NCI-H524 (cell line): ENCODE results near the gene ACAP1.
"Not testable (repeated sequence)": the region's sequence is repeated elsewhere in the genome, so short reads cannot be mapped to it uniquely, and the experiment has no call there.

ENCODE experiments used
- DNase-seq, 2 experiments: peaks; one replicate each; lab custom pipeline; 2025; lab: John Stamatoyannopoulos, UW

The ACAP1 gene

GRCh38 chr17:7355573-7355972 is 19.2 kb downstream of the ACAP1 start:
- no peak for DNase-seq

GRCh38 chr17:7356072-7356549 is 19.8 kb downstream of the ACAP1 start:
- DNase-seq, result peak in 1 of 2 experiments; percentile 40

DNA sequence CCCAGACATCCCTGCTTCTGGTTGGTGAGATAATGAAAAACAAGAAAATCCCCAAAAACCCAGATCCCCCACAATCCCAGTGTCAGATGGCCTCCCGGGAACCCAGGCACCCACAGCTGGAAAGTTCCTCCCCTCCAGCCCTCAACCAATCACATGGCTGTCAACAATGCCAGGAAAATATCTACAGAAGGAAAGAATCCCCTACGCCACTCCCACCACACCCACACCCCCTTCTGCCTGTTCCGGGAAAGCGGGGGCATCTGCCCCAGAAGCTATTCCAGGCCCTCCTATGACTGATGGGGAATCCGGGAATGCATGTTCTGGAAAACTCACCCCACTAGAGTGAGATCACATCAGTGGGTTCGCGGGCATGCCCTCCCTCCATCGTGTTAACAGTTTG is 20.4 kb downstream of the ACAP1 start:
- DNase-seq, result no peak

DNA sequence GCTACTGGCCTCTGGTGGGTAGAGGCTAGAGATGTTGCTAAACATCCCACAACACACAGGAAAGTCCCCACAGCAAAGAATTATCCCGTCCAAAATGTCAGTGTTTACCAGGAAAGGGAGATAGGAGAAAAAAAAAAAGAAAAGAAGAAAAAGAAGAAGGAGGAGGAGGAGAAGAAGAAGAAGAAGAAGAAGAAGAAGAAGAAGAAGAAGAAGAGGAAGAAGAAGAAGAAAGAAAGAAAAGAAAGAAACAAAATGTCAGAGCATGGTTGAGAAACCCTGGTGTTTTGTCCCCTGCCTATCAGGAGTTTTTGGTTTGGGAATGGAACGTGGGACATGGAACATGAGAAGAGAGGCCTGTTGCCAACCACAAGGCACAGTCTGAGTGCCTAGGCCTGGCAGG is 21.1 kb downstream of the ACAP1 start:
- no peak for DNase-seq

DNA sequence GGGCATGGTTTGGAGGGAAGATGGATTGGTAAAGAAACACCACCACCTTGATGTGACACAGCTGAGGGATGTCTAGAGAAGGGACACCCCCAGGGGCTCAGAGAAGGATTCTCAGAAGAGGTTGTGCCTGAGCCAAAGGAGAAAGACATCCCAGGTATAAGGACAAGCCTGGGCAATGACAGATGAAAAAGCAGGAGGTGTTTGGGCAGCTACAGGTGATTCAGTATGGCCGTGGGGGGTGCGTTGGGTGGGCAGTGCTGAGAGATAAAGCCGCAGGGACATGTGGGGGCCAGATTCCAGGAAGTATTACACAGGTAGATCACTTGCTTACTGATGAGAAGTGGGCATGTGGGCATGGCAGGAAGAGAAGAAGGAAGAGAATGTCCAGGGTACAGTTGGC is 25.6 kb downstream of the ACAP1 start:
- no peak for DNase-seq

GRCh38 chr17:7363311-7363710 is 27.0 kb downstream of the ACAP1 start:
- no peak for DNase-seq

DNA sequence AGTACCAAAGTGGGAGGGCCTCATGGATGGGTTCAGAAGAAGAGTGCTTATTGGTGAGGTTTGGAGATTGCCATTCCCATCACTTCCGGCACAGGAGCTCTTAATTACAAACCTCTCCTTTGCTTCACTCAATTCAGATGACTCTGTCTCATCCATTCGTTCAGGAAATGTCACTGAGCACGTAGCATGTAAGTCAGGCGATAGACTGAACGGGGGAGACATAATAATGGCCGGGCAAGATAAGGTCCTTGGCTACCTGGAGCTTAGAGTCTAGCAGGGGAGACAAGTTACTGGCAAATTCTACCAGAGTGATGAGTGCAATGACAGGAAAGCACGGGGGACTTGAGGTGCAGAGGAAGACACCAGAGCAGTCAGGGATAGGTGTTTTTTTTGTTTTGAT is 29.6 kb downstream of the ACAP1 start:
- DNase-seq, result not testable (repeated sequence)

- DNase-seq, result no peak
Measured at GRCh38 chr17:7367083-7367482, 30.8 kb downstream of the ACAP1 start.

DNA sequence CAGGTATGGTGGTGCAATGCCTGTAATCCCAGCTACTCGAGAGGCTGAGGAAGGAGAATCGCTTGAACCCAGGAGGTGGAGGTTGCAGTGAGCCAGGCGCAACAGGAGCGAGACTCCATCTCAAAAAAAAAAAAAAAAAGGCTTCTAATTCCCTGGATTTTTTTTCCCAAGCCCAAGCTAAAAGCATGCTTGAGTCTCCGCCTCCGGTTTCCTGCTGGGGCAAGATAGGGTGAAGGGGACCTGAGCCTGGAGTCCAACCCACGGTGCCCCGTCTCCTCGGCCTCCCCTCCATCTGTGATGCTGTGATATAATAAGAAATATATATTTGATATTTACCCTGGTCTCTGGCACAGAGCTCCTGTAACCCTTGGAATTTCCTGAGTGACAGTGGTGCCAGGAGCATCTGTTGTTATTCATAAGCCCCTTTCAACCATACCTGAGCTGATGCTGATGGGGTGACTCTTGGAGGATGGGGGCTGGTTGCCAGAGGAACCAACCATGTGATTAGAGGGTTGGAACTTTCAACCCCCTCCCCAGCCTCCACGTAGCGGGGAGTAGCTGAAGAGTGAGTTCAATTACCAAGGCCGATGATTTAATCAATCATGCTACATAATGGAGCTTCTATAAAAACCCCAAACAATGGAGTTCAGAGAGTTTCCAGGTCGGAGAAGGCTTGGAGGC is 31.7 kb downstream of the ACAP1 start:
- no peak for DNase-seq

- not testable (repeated sequence) for DNase-seq
Measured at GRCh38 chr17:7368599-7368994, 32.3 kb downstream of the ACAP1 start.

GRCh38 chr17:7369825-7370224 is 33.5 kb downstream of the ACAP1 start:
- DNase-seq, result no peak

GRCh38 chr17:7370853-7371252 is 34.5 kb downstream of the ACAP1 start:
- no peak for DNase-seq

- DNase-seq, result no peak
Measured at GRCh38 chr17:7374353-7374752, 38.0 kb downstream of the ACAP1 start.

- no peak for DNase-seq
Measured at GRCh38 chr17:7379134-7379533, 42.8 kb downstream of the ACAP1 start.

DNA sequence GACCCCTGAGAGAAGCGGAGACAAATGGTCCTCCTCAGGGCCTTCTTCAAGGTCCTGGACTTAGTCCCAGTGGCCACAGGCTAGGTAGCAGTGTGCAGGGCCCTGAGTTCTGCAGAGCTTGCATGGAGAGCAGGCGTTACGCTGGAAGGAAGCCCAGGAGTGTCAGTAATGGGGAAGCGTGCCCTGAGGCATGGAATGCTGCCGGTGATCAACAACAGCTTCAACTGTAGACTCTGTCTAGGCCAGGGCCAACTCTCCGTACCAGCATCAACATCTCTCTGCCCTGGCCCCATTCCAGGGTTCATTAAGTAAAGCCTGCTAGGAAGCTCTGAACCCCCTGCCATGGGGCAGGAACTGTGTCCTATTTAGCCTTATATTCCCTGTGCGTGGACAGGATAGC is 44.0 kb downstream of the ACAP1 start:
- no peak for DNase-seq

GRCh38 chr17:7380855-7381683 is 44.7 kb downstream of the ACAP1 start, which contains the start of gene TNK1:
TNK1 (plus strand) TSS chr17:7381089; CDS start chr17:7382927, 1,838 bp downstream.
- no peak for DNase-seq

DNA sequence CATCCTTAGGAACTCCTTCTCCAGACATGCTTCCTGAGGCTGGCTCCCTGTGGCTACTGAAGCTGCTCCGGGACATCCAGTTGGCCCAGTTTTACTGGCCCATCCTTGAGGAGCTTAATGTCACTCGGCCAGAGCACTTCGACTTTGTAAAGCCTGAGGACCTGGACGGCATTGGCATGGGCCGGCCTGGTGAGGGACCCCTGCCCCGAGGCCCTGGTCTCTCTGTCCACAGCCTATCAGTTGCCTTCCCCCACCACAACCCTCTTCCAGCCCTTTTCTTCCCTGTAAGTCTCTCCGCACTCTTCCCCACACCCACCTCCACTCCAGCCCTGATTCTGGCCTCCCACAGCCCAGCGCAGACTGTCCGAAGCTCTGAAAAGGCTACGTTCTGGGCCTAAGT is 46.6 kb downstream of the ACAP1 start:
- no peak for DNase-seq

DNA sequence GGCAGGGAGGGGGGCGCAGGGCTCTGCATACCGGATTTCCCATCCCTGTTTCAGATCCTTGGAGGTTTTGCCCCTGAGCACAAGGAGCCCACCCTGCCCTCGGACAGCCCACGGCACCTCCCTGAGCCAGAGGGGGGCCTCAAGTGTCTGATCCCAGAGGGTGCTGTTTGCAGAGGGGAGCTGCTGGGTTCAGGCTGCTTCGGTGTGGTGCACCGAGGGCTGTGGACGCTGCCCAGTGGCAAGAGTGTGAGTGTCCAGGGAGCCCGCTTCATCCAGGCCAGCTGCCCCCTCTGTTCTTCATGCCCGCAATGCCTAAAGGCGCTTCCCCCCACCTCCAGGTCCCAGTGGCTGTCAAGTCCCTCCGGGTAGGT is 47.0 kb downstream of the ACAP1 start:
- DNase-seq, result no peak

DNA sequence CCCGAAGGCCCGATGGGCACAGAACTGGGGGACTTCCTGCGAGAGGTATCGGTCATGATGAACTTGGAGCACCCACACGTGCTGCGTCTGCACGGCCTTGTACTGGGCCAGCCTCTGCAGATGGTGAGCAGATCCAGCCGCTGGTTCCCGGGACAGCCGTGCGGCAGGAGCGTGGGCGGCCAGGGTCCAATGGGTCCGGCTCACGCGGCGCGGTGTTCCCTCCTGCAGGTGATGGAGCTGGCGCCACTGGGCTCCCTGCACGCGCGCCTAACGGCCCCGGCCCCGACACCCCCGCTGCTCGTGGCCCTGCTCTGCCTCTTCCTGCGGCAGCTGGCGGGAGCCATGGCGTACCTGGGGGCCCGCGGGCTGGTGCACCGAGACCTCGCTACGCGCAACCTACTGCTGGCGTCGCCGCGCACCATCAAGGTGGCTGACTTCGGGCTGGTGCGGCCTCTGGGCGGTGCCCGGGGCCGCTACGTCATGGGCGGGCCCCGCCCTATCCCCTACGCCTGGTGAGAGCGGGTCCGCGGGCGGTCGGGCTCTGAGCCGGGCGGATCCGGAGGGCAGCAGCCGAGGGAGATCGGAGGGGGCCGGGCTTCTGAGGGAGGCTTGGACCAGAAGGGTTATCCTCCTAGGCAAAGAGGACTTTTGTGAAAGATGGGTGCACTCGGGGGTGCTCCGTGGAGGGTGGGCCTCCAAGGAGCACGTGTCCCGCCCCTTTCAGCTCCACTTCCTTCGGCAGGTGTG is 47.6 kb downstream of the ACAP1 start:
- DNase-seq, result no peak

DNA sequence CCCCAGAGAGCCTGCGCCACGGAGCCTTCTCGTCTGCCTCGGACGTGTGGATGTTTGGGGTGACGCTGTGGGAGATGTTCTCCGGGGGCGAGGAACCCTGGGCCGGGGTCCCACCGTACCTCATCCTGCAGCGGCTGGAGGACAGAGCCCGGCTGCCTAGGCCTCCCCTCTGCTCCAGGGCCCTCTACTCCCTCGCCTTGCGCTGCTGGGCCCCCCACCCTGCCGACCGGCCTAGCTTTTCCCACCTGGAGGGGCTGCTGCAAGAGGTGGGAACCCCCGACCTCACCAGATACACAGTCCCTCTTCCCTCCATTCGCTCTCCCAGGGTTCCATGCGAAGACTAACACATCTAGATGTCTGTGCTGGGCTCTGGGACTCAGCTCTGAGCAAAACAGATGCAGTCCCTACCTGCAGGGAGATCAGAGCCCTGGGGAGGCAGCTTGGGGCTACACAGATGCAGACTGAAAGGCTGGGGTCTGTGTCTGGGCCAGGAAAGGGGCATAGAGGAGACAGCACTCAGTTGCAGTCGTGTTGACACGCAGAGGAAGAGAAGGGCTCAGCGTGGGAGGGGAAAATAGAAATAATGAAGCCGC is 48.3 kb downstream of the ACAP1 start:
- no peak for DNase-seq

DNA sequence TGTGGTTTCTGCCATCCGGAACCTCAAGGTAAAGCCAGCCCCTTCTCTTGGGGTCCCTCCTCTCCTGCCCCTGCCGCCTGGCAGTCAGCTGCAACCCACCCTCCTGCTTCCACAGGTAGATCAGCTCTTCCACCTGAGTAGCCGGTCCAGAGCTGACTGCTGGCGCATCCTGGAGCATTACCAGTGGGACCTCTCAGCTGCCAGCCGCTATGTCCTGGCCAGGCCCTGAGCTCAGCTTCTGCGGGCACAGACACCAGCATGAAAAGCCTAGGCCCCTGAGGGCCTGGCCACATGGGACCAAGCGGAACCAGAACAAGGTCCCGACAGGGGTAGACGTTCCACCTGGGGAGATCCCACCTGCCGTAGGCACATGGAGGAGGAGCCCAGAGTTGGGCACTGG is 52.5 kb downstream of the ACAP1 start:
- DNase-seq, result no peak
